ACC112 (cell line): ENCODE results near the gene ADGRF3.
"Not testable (repeated sequence)": the region's sequence is repeated elsewhere in the genome, so short reads cannot be mapped to it uniquely, and the experiment has no call there.

Experiments used
- H2AFZ ChIP-seq: fragments of 200-600 bp; sonication (generic); one replicate; pipeline ENCODE4 v1.6.0; 2017; ENCODE audit warnings: antibody characterized with exemption, low read length; ENCODE audit not compliant: unreplicated experiment
- H3K27ac ChIP-seq: fragments of 200-600 bp; sonication (generic); 2 replicates; pipeline ENCODE4 v1.5.1; 2014; ENCODE audit warnings: low read depth, mild to moderate bottlenecking, antibody characterized with exemption, low read length, moderate library complexity
- H3K27me3 ChIP-seq: fragments of 200-600 bp; sonication (generic); 2 replicates; pipeline ENCODE4 v1.6.1; 2014; ENCODE audit warnings: mild to moderate bottlenecking, antibody characterized with exemption, low read length, moderate library complexity, mixed read lengths; ENCODE audit not compliant: insufficient read depth
- H3K36me3 ChIP-seq: fragments of 200-600 bp; sonication (generic); 2 replicates; pipeline ENCODE4 v1.6.1; 2016; ENCODE audit warnings: mild to moderate bottlenecking, antibody characterized with exemption, low read length, moderate library complexity, mixed read lengths; ENCODE audit not compliant: insufficient read depth
- H3K4me1 ChIP-seq: fragments of 200-600 bp; sonication (generic); one replicate; pipeline ENCODE4 v1.6.1; 2016; ENCODE audit warnings: low read length, mixed read lengths; ENCODE audit not compliant: insufficient read depth, unreplicated experiment, control insufficient read depth
- H3K4me3 ChIP-seq: fragments of 200-600 bp; sonication (generic); 2 replicates; pipeline ENCODE4 v1.5.1; 2014; ENCODE audit warnings: mild to moderate bottlenecking, low read depth, low read length
- H3K79me2 ChIP-seq: fragments of 200-600 bp; sonication (generic); one replicate; pipeline ENCODE4 v1.6.0; 2016; ENCODE audit warnings: low read length; ENCODE audit not compliant: control insufficient read depth, unreplicated experiment, insufficient read depth

ADGRF3 gene, protein sequence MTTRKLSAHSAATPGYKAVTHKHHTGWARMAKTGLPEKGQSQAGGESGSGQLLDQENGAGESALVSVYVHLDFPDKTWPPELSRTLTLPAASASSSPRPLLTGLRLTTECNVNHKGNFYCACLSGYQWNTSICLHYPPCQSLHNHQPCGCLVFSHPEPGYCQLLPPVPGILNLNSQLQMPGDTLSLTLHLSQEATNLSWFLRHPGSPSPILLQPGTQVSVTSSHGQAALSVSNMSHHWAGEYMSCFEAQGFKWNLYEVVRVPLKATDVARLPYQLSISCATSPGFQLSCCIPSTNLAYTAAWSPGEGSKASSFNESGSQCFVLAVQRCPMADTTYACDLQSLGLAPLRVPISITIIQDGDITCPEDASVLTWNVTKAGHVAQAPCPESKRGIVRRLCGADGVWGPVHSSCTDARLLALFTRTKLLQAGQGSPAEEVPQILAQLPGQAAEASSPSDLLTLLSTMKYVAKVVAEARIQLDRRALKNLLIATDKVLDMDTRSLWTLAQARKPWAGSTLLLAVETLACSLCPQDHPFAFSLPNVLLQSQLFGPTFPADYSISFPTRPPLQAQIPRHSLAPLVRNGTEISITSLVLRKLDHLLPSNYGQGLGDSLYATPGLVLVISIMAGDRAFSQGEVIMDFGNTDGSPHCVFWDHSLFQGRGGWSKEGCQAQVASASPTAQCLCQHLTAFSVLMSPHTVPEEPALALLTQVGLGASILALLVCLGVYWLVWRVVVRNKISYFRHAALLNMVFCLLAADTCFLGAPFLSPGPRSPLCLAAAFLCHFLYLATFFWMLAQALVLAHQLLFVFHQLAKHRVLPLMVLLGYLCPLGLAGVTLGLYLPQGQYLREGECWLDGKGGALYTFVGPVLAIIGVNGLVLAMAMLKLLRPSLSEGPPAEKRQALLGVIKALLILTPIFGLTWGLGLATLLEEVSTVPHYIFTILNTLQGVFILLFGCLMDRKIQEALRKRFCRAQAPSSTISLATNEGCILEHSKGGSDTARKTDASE

DNA sequence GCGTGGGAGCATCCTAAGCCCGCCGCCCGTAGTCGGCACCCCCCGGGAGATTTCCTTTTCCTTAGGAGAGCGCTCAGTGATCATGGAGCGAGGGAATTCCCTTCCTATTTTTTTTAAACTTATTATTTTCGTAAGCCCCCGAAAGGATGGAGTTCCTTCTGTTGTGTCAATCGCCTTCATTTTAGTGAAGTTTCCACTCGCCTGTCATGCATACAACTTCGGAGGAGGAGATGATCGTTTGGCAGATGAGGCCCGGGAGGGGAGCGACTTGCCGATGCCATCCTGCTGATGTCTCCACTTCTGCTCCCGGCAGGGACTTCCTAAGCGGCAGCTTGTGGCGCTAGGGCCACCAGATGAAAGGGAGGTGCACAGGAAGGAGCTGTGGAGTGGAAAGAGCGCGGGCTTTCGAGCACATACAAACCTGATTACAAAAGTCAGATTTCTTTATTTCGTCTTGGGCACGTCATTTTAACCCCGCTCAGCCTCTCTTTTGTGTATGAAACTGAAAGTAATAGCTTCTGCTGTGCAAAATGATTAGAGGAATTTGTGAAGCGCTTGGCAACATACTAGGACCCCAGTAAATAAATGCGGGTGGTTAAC, at the start of gene ADGRF3:
Gene ADGRF3 (minus strand): TSS at position 336 of the 600 bp plus-strand sequence. CDS start 555 bp downstream, outside the sequence.
- Histone ChIP-seq H3K36me3 (no peaks in the 10 kb centered on the region), H3K4me1 (peaks cover 30% of the 10 kb centered on the region), H3K27ac (peak within 1 kb of the TSS; percentile 61), H3K4me3 (peak within 1 kb of the TSS; percentile 96), H3K27me3 (no peaks in the 10 kb centered on the region), H2AFZ (peak within 1 kb of the TSS; percentile 87), H3K79me2 (peaks cover 67% of the 10 kb centered on the region)

DNA sequence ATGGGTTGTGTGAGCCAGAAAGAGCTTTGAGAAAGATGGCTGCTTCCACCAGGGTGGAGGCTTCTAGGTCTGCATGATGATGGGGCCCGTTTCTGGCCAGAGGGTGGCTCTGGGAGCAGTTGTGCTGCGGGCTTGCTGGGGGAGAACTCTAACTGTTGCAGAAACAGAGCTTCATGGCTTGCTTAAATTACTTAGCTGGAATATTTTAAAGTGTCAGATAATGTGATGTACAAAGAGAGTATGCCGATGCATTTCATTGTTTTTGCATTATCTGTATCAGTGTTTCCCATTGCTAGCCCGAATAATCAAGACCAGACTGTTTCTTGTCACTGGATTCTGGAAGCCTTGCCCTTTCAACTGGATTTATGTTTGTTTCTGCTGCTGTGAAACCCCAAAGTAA, 48.8 kb upstream of the ADGRF3 start:
- H3K79me2 ChIP-seq: no peaks in the 10 kb centered on the region
- no peak overlapping the region for H3K27ac ChIP-seq
- no peak overlapping the region for H2AFZ ChIP-seq
- 0 out of 2 replicates have a peak, but pooled peaks cover 3% of the 10 kb centered on the region for H3K36me3 ChIP-seq
- peaks cover 11% of the 10 kb centered on the region for H3K4me1 ChIP-seq
- no peaks in the 10 kb centered on the region for H3K27me3 ChIP-seq
- no peak overlapping the region for H3K4me3 ChIP-seq

DNA sequence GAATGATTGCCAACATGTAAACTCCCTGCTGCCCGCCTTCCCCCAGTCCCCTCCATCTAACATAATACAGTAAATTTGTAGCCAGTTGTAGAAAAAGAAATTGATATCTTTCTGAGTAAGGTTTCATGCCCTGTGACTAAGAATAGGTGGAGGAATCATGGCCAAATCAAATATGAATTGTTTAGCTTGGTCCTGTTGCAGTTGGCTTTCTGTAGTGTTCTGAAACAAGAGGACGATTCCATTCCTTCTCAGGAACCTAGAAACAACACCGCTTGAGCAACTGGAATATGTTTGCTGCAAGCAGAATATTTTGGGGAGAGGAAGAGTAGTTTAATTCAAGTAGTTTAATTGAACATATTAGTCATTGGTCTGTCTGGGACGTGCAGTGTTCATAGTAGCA, 48.1 kb upstream of the ADGRF3 start:
- H3K4me3 ChIP-seq: no peak overlapping the region
- H3K27ac ChIP-seq: no peak overlapping the region
- no peaks in the 10 kb centered on the region for H3K79me2 ChIP-seq
- no peak overlapping the region for H2AFZ ChIP-seq
- H3K36me3 ChIP-seq: 0 out of 2 replicates have a peak, but pooled peaks cover 3% of the 10 kb centered on the region
- H3K27me3 ChIP-seq: no peaks in the 10 kb centered on the region
- peaks cover 11% of the 10 kb centered on the region for H3K4me1 ChIP-seq

DNA sequence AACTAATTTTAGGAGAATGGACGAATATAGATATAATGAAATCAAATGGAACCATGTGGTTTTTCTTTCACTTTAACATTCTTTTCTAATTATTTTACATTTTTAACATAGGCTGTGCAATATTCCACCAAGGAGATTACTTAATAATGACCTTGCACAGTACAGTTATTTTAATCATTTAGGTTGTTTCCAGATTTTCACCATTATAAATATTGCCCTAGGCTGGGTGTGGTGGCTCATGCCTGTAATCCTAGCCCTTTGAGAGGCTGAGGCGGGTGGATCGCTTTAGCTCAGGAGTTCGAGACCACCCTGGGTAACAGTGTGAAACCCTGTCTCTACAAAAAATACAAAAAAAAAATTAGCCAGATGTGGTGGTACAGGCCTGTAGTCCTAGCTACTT, 40.6 kb upstream of the ADGRF3 start:
- Histone ChIP-seq H3K27ac (no peak overlapping the region), H3K4me3 (no peak overlapping the region), H3K79me2 (no peaks in the 10 kb centered on the region), H3K4me1 (no peaks in the 10 kb centered on the region), H3K27me3 (no peaks in the 10 kb centered on the region), H3K36me3 (peaks cover 15% of the 10 kb centered on the region; the same call in 1 of the 2 replicates), H2AFZ (no peak overlapping the region)

DNA sequence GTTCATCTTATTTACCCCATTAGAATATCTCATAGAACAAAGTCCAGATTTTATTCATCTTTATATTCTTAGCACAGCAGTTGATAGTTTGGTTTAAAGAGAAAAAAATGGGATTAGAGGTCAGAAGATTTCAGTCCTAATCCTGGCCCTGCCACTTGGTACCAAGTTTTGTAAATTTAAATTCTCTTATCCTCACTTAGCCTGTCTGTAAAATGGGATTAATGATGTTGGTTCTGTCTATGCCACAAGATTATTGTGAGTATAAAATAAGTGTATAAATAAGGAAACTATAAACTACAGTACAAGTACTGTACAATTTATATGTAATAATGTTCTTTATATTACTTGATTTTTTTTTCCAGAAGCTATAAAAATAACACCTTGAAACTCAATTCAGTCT, 38.0 kb upstream of the ADGRF3 start:
- H3K27ac ChIP-seq: no peak overlapping the region
- H3K4me1 ChIP-seq: no peaks in the 10 kb centered on the region
- peaks cover 25% of the 10 kb centered on the region for H3K36me3 ChIP-seq
- H3K27me3 ChIP-seq: no peaks in the 10 kb centered on the region
- H2AFZ ChIP-seq: no peak overlapping the region
- no peaks in the 10 kb centered on the region for H3K79me2 ChIP-seq
- H3K4me3 ChIP-seq: no peak overlapping the region

DNA sequence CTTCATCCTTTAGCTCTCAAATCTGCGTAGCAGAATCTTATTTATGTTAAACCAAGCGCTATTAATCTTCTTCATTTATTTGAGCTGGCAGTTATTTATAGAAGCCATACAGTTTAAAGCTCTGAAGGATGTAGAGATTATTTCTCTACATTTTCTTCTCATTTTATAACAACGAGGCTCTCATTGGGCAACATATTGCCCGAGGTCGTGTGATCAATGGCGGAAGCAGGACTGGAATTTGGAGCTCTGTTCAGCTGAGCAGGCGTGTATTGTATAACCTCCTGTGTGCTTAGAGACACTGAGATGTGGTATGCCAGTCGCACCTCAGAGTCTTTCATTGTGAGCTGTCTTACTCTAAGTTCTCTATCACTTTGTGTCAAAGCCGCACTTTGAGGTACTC, 37.6 kb upstream of the ADGRF3 start:
- Histone ChIP-seq H3K36me3 (peaks cover 25% of the 10 kb centered on the region), H3K27me3 (no peaks in the 10 kb centered on the region), H3K4me3 (no peak overlapping the region)

DNA sequence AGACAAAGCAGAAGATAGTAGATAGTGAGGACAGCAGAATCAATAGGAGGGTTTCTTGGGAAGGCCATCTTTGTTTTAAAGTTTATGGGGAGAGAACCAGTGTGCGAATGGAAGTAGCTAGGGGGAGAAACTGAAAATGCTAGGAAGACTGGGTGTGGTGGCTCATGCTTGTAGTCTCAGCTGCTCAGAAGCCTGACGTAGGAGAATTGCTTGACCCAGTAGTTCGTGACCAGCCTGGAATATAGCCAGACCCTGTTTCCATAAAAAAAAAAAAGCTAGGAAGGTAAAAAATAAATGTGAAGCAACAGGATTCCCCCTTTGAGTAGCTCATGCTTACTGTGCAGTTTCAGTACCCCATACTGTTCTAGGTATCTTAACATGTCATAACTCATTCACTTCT, 36.0 kb upstream of the ADGRF3 start:
- no peaks in the 10 kb centered on the region for H3K4me1 ChIP-seq
- H3K27me3 ChIP-seq: no peaks in the 10 kb centered on the region
- H2AFZ ChIP-seq: no peak overlapping the region
- H3K27ac ChIP-seq: no peak overlapping the region
- H3K79me2 ChIP-seq: no peaks in the 10 kb centered on the region
- H3K36me3 ChIP-seq: peaks cover 18% of the 10 kb centered on the region
- no peak overlapping the region for H3K4me3 ChIP-seq

More for the DNA sequence above, 37.6 kb upstream of the ADGRF3 start:
- Histone ChIP-seq H3K4me1 (no peaks in the 10 kb centered on the region), H3K79me2 (no peaks in the 10 kb centered on the region), H3K27ac (no peak overlapping the region), H2AFZ (no peak overlapping the region)

DNA sequence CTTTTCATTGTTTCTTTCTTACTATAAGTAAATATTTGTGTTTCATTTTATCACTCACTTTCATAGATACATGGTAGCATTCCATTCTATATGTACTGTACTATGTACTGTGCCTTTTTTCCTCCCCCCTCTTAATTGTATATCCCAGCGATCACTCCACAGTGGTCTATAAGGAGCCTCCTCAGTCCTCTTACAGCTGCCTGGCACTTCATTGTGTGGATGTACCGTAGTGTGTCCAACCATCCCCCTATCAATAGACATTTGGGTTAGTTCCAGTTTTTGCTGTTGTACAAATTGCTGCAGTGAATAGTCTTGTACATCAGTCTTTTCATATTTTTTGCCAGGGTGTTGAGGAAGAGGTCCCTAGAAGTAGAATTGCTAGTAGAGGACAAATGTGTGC, 33.7 kb upstream of the ADGRF3 start:
- no peaks in the 10 kb centered on the region for H3K4me1 ChIP-seq
- no peak overlapping the region for H3K4me3 ChIP-seq
- no peaks in the 10 kb centered on the region for H3K27me3 ChIP-seq
- no peak overlapping the region for H2AFZ ChIP-seq
- peaks cover 21% of the 10 kb centered on the region for H3K36me3 ChIP-seq
- no peaks in the 10 kb centered on the region for H3K79me2 ChIP-seq
- no peak overlapping the region for H3K27ac ChIP-seq

DNA sequence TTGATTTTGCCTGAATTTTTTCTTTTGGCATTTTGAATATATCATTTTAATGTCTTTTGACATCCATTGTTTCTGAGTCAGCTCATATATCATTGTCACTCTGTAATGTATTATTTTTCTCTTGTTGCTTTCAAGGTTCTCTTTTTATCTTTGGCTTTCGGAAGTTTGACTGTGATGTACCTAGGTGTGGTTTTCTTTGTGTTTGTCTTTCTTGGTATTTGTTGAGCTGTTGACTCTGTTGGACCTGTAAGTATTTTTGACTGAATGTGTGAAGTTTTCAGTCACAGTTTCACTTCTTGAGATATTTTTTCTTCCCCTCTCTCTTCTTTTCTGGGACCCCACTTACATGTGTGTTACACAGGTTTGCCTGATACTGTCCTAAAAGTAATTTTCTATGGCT, 30.2 kb upstream of the ADGRF3 start:
- no peaks in the 10 kb centered on the region for H3K79me2 ChIP-seq
- no peak overlapping the region for H3K27ac ChIP-seq
- peaks cover 23% of the 10 kb centered on the region for H3K36me3 ChIP-seq
- H3K4me3 ChIP-seq: no peak overlapping the region
- H3K4me1 ChIP-seq: no peaks in the 10 kb centered on the region
- no peak overlapping the region for H2AFZ ChIP-seq
- H3K27me3 ChIP-seq: no peaks in the 10 kb centered on the region

DNA sequence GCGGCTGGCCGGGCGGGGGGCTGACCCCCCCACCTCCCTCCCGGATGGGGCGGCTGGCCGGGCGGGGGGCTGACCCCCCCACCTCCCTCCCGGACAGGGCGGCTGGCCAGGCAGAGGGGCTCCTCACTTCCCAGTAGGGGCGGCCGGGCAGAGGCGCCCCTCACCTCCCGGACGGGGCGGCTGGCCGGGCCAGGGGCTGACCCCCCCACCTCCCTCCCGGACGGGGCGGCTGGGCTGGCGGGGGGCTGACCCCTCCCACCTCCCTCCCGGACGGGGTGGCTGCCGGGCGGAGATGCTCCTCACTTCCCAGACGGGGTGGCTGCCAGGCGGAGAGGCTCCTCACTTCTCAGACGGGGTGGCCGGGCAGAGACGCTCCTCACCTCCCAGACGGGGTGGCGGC, 24.3 kb upstream of the ADGRF3 start:
- not testable (repeated sequence) for H3K4me3 ChIP-seq, H3K27ac ChIP-seq, H3K79me2 ChIP-seq, H3K36me3 ChIP-seq, H3K27me3 ChIP-seq, H3K4me1 ChIP-seq, H2AFZ ChIP-seq
